ENCODE results near the gene NDUFB7.
"Not testable (repeated sequence)": the region's sequence is repeated elsewhere in the genome, so short reads cannot be mapped to it uniquely, and the experiment has no call there.

NDUFB7 gene

GRCh38 chr19:14595558-14595957 lies 23.7 kb upstream of the NDUFB7 start:
- DNase-seq, result no peak
- H3K9me3 ChIP-seq, result no peaks in the 10 kb centered on the region
- H3K4me1 ChIP-seq, result no peaks in the 10 kb centered on the region
- peaks cover 0 to 11% of the 10 kb centered on the region in 2 donors for H3K27me3 ChIP-seq
- intact Hi-C loops (cut with DNase I; ENCODE audit: low total_unique reads), result no loop called here
- no peak overlapping the region for H3K27ac ChIP-seq
- H3K4me3 ChIP-seq, result no peak overlapping the region
- H3K36me3 ChIP-seq, result no peaks in the 10 kb centered on the region
- TF ChIP-seq, protein P1, sequence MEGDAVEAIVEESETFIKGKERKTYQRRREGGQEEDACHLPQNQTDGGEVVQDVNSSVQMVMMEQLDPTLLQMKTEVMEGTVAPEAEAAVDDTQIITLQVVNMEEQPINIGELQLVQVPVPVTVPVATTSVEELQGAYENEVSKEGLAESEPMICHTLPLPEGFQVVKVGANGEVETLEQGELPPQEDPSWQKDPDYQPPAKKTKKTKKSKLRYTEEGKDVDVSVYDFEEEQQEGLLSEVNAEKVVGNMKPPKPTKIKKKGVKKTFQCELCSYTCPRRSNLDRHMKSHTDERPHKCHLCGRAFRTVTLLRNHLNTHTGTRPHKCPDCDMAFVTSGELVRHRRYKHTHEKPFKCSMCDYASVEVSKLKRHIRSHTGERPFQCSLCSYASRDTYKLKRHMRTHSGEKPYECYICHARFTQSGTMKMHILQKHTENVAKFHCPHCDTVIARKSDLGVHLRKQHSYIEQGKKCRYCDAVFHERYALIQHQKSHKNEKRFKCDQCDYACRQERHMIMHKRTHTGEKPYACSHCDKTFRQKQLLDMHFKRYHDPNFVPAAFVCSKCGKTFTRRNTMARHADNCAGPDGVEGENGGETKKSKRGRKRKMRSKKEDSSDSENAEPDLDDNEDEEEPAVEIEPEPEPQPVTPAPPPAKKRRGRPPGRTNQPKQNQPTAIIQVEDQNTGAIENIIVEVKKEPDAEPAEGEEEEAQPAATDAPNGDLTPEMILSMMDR (IDR thresholded peaks at IDR 0.05), result no peak

- H3K36me3 ChIP-seq; H3K27me3 ChIP-seq; H3K9me3 ChIP-seq; intact Hi-C loops (cut with DNase I; ENCODE audit: low total_unique reads); H3K4me3 ChIP-seq; H3K27ac ChIP-seq; DNase-seq; H3K4me1 ChIP-seq: not testable (repeated sequence)
Measured at GRCh38 chr19:14589433-14589832, 17.6 kb upstream of the NDUFB7 start.

- H3K4me3 ChIP-seq; H3K36me3 ChIP-seq; H3K27ac ChIP-seq; intact Hi-C loops (cut with DNase I; ENCODE audit: low total_unique reads); H3K4me1 ChIP-seq; H3K9me3 ChIP-seq; DNase-seq; H3K27me3 ChIP-seq: not testable (repeated sequence)
Measured at GRCh38 chr19:14585187-14585586, 13.3 kb upstream of the NDUFB7 start.

DNA sequence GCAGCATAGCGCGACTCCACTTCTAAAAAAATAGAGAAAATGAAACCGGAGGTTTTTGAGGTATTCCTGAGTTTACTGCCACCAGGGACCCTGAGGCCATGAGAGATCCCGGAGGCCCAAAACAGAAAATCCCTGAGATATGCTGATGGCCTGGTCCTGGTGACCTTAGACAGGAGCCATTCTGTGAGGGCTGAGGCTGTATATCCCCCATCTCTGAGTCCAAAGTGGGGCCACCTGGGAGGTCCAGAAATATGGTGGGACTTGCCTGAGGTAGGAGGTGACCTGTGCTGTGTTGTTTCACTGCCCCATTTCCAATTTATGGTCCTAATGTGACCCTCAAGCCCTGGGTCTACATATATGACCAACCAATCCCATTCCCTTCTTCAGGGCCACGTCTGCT lies 12.5 kb upstream of the NDUFB7 start:
- DNase-seq; H3K9me3 ChIP-seq; H3K36me3 ChIP-seq; intact Hi-C loops (cut with DNase I; ENCODE audit: low total_unique reads); H3K4me3 ChIP-seq; H3K27ac ChIP-seq; H3K4me1 ChIP-seq; H3K27me3 ChIP-seq: not testable (repeated sequence)

GRCh38 chr19:14582894-14583340 lies 11.1 kb upstream of the NDUFB7 start, which contains the start of gene CLEC17A:
TSS of gene CLEC17A (plus strand) at chr19:14583084. CDS start at chr19:14583161, 77 bp downstream.
- H3K4me1 ChIP-seq, result no peaks in the 10 kb centered on the region
- H3K36me3 ChIP-seq, result no peaks in the 10 kb centered on the region
- no peak for DNase-seq
- H3K4me3 ChIP-seq, result no peak within 1 kb of the TSS
- TF ChIP-seq, protein P1 (IDR thresholded peaks at IDR 0.05), result no peak
- peaks cover 0 to 6% of the 10 kb centered on the region in 2 donors for H3K27me3 ChIP-seq
- H3K27ac ChIP-seq, result no peak within 1 kb of the TSS
- intact Hi-C loops (cut with DNase I; ENCODE audit: low total_unique reads), result no loop called here
- no peaks in the 10 kb centered on the region for H3K9me3 ChIP-seq

DNA sequence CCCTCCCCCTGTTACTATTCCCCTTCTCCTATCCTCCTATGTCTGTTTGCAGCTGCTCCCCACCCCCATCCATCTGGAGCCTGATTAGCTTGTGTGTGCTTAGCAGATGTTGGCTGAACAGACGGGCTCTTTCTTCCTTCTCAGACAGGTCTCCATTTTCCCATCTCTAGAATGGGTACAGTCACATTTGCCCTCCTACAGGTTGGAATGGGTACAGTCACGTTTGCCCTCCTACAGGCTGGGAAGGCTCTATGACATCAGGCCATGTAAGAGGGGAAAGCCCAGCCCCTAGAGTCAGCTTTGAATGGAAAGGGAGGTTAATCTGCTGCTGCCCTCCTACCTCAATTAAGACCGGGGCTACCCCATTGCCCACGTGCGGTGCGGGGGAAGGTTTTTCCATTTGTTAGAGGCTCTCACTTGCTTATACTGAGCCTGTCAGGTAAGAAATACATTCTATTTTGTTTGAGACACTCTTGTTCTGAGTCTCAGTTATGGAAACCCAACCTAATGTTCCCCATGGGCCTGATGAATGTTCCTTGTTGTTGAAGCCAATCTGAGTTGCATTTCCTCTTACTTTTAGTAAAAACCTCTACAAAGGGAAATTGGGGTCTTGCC lies 8.9 kb upstream of the NDUFB7 start:
- Histone ChIP-seq H3K4me1 (no peaks in the 10 kb centered on the region), H3K27ac (no peak overlapping the region), H3K4me3 (no peak overlapping the region), H3K27me3 (peaks cover 0 to 6% of the 10 kb centered on the region in 2 donors), H3K36me3 (no peaks in the 10 kb centered on the region), H3K9me3 (no peaks in the 10 kb centered on the region)
- no peak for DNase-seq
- intact Hi-C loops (cut with DNase I; ENCODE audit: low total_unique reads), result no loop called here
- TF ChIP-seq, protein P1 (IDR thresholded peaks at IDR 0.05), result no peak

DNA sequence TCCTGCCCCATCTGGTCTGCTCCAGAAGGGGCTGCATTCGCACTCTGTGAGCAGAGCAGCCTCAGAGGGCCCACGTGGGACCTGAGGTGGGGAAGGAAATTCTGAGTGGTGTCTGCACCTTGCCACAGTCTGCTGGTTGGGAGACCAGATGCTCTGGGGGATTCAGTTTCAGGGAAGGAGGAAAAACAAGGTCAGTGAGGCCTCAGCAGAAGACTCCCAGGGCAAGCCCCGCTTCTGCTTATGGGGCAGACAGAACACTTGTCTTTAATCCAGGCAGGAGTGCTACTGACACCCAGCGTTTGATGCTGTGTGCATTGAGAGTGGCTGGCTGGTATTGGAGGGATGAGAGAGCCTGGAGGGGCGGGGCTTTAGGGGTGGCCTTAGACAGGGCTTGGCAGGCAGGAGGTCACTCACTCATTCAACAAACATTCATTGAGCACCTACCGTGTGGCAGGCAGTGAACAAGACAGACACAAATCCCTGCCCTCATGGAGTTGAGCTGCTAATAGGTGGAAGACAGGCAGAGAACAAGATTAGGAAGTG lies 6.1 kb upstream of the NDUFB7 start:
- Histone ChIP-seq H3K4me3 (no peak overlapping the region), H3K27me3 (peaks cover 0 to 4% of the 10 kb centered on the region in 2 donors), H3K27ac (no peak overlapping the region), H3K4me1 (no peaks in the 10 kb centered on the region), H3K36me3 (no peaks in the 10 kb centered on the region), H3K9me3 (no peaks in the 10 kb centered on the region)
- no peak for DNase-seq
- intact Hi-C loops (cut with DNase I; ENCODE audit: low total_unique reads), result no loop called here
- TF ChIP-seq, protein P1 (IDR thresholded peaks at IDR 0.05), result no peak

All from tibial artery (tissue), 4 donors.